CD4-positive, alpha-beta memory T cell (primary cell): Measurements from ENCODE around the gene SEMA3F. TPM values are rescaled to one million over a fixed set of nuclear protein-coding genes. Genes with fewer than 3 reads are reported as not detected.

Source experiments
- CTCF ChIA-PET: fragments of 350-600 bp; sonication (Branson Sonifier 250); formaldehyde crosslinking; loops from one replicate; lab custom pipeline; 2021; ENCODE audit warnings: inconsistent platforms; ENCODE audit not compliant: partially characterized antibody; lab: Charles Lee
- POLR2A ChIA-PET: fragments of 350-600 bp; sonication (Branson Sonifier 250); formaldehyde crosslinking; loops from one replicate; lab custom pipeline; 2021; ENCODE audit not compliant: partially characterized antibody; lab: Charles Lee
- DNase-seq, 5 donors: peaks; one replicate each; pipeline versions ENCODE4 v3.0.0 to v3.0.0-alpha.2; 2020 to 2022; ENCODE audit warnings: mixed read lengths in 1 of 5
- H3K27ac ChIP-seq: one replicate; pipeline ENCODE4 v1.7.0; 2013; ENCODE audit warnings: low read depth, low read length
- H3K27me3 ChIP-seq: 2 replicates; pipeline ENCODE4 v1.7.0; 2013; ENCODE audit warnings: mild to moderate bottlenecking, low read length, moderate library complexity; ENCODE audit not compliant: insufficient read depth
- H3K36me3 ChIP-seq: 2 replicates; pipeline ENCODE4 v1.7.0; 2013; ENCODE audit warnings: mild to moderate bottlenecking, low read length, moderate library complexity; ENCODE audit not compliant: insufficient read depth
- H3K4me1 ChIP-seq: 2 replicates; pipeline ENCODE4 v1.7.0; 2013; ENCODE audit warnings: mild to moderate bottlenecking, low read length, moderate library complexity; ENCODE audit not compliant: insufficient read depth
- H3K4me3 ChIP-seq, 2 donors: one replicate each; pipeline ENCODE4 v1.7.0; 2013; ENCODE audit warnings: low read length in 2 of 2, mild to moderate bottlenecking in 1 of 2
- H3K9me3 ChIP-seq, 2 donors: one replicate each; pipeline ENCODE4 v1.7.0; 2013; ENCODE audit warnings: low read length in 2 of 2, control low read depth in 1 of 2; ENCODE audit not compliant: control insufficient read depth in 1 of 2
- H3K27ac Mint-ChIP-seq, 7 donors: one replicate each; pipeline ENCODE4 v1.8.0; 2020 to 2021; ENCODE audit warnings: mixed read lengths in 7 of 7, mild to moderate bottlenecking in 6 of 7, inconsistent platforms in 3 of 7, moderate library complexity in 3 of 7
- H3K27me3 Mint-ChIP-seq, 2 donors: one replicate each; pipeline ENCODE4 v1.8.0; 2020 to 2021; ENCODE audit warnings: mixed read lengths in 2 of 2
- H3K36me3 Mint-ChIP-seq, 2 donors: one replicate each; pipeline ENCODE4 v1.8.0; 2020 to 2021; ENCODE audit warnings: mixed read lengths in 2 of 2, inconsistent platforms in 1 of 2, mild to moderate bottlenecking in 1 of 2
- H3K4me1 Mint-ChIP-seq, 4 donors: one replicate each; pipeline ENCODE4 v1.8.0; 2020 to 2021; ENCODE audit warnings: mixed read lengths in 4 of 4, mild to moderate bottlenecking in 1 of 4
- H3K4me3 Mint-ChIP-seq, 8 donors: one replicate each; pipeline ENCODE4 v1.8.0; 2020 to 2021; ENCODE audit warnings: mixed read lengths in 8 of 8, mild to moderate bottlenecking in 7 of 8, moderate library complexity in 6 of 8, inconsistent platforms in 3 of 8
- H3K9me3 Mint-ChIP-seq, 8 donors: one replicate each; pipeline ENCODE4 v1.8.0; 2020 to 2021; ENCODE audit warnings: mixed read lengths in 8 of 8, mild to moderate bottlenecking in 5 of 8, inconsistent platforms in 3 of 8, moderate library complexity in 1 of 8
- intact Hi-C: fragments of 100-400 bp; cut with micrococcal nuclease; formaldehyde crosslinking; loops from one replicate; pipeline ENCODE4 v1.15.1; 2023
- polyA plus RNA-seq, 2 donors: library from polyadenylated mRNA; unstranded; fragments of 300-500 nt; fragmentation: Illumina TruSeq; gene quantifications; one replicate each; pipeline ENCODE4 v1.2.3, GENCODE V29; 2021
- total RNA-seq, 2 experiments: library from RNA; stranded (reverse); gene quantifications; one replicate each; pipeline ENCODE4 v1.2.3, GENCODE V29; 2021

SEMA3F gene
- total and polyA plus RNA-seq, 4 experiments from 2014 or later, result not detected

DNA sequence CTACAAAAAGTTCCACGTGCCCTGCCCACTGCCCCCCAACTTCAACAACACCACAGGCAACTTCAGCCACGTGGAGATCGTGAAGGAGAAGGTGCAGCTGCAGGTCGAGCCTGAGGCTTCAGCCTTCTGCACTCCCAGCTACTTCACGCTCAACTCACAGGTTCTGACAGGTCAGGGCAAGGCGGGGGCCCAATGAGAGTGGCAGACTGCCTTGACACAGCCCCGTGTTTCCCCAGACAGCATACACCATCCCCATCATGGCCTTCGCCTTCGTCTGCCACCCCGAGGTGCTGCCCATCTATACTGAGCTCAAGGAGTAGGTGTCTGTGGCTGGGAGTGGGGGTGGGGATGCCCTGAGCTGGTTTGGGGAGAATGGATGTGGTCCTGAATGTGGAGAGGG lies 62.6 kb downstream of the SEMA3F start:
- intact Hi-C loops, result no loop called here
- POLR2A ChIA-PET, result no interaction called here
- H3K27ac ChIP-seq, result no peak overlapping the region
- no peaks in the 10 kb centered on the region for H3K27me3 ChIP-seq
- Mint-ChIP-seq H3K36me3 (no peaks in the 10 kb centered on the region), H3K9me3 (no peaks in the 10 kb centered on the region), H3K27me3 (peaks cover 0 to 3% of the 10 kb centered on the region in 2 donors), H3K27ac (peak overlapping the region in 1 of 7 donors; percentile 8), H3K4me1 (peaks cover 0 to 5% (median 0%) of the 10 kb centered on the region in 4 donors), H3K4me3 (no peak overlapping the region)
- no peak for DNase-seq
- H3K36me3 ChIP-seq, result no peaks in the 10 kb centered on the region
- no peaks in the 10 kb centered on the region for H3K4me1 ChIP-seq
- CTCF ChIA-PET, result interaction anchor here (1.1 to 2.7 kb wide), 4 partner anchors 8 to 44 kb away, joined by 3 to 11 read pairs (median 6); no protein-coding TSS in a partner anchor
- H3K4me3 ChIP-seq, result no peak overlapping the region
- H3K9me3 ChIP-seq, result no peaks in the 10 kb centered on the region

GRCh38 chr3:50218448-50218847 lies 63.3 kb downstream of the SEMA3F start:
- Mint-ChIP-seq H3K4me3 (no peak overlapping the region), H3K4me1 (peaks cover 0 to 5% (median 0%) of the 10 kb centered on the region in 4 donors), H3K27ac (no peak overlapping the region), H3K36me3 (no peaks in the 10 kb centered on the region), H3K9me3 (no peaks in the 10 kb centered on the region), H3K27me3 (peaks cover 0 to 3% of the 10 kb centered on the region in 2 donors)
- no peak for DNase-seq
- Histone ChIP-seq H3K36me3 (no peaks in the 10 kb centered on the region), H3K4me3 (no peak overlapping the region), H3K27ac (no peak overlapping the region), H3K27me3 (no peaks in the 10 kb centered on the region), H3K4me1 (no peaks in the 10 kb centered on the region), H3K9me3 (no peaks in the 10 kb centered on the region)
- intact Hi-C loops, result no loop called here
- POLR2A ChIA-PET, result no interaction called here
- CTCF ChIA-PET, result interaction anchor here (1.1 to 4.1 kb wide), 6 partner anchors 9 to 28 kb away, joined by 3 to 61 read pairs (median 4); partner anchors contain the start of gene GNAT1

- no peaks in the 10 kb centered on the region for H3K36me3 ChIP-seq
- no peaks in the 10 kb centered on the region for H3K27me3 ChIP-seq
- no peaks in the 10 kb centered on the region for H3K4me1 ChIP-seq
- Mint-ChIP-seq H3K36me3 (no peaks in the 10 kb centered on the region), H3K4me1 (peaks cover 0 to 5% (median 0%) of the 10 kb centered on the region in 4 donors), H3K9me3 (no peaks in the 10 kb centered on the region), H3K27me3 (peaks cover 0 to 5% of the 10 kb centered on the region in 2 donors), H3K27ac (no peak overlapping the region), H3K4me3 (no peak overlapping the region)
- H3K9me3 ChIP-seq, result no peaks in the 10 kb centered on the region
- no peak for DNase-seq
- intact Hi-C loops, result no loop called here
- CTCF ChIA-PET, result interaction anchor here (1.1 to 4.1 kb wide), 5 partner anchors 10 to 40 kb away, joined by 3 to 61 read pairs (median 4); partner anchors contain the start of gene GNAT1
- no peak overlapping the region for H3K4me3 ChIP-seq
- H3K27ac ChIP-seq, result no peak overlapping the region
- POLR2A ChIA-PET, result interaction anchor here (1.5 kb wide), 1 partner anchor 118 kb away, joined by 3 read pairs; no protein-coding TSS in a partner anchor
Observed at GRCh38 chr3:50219285-50219684, 64.2 kb downstream of the SEMA3F start.

DNA sequence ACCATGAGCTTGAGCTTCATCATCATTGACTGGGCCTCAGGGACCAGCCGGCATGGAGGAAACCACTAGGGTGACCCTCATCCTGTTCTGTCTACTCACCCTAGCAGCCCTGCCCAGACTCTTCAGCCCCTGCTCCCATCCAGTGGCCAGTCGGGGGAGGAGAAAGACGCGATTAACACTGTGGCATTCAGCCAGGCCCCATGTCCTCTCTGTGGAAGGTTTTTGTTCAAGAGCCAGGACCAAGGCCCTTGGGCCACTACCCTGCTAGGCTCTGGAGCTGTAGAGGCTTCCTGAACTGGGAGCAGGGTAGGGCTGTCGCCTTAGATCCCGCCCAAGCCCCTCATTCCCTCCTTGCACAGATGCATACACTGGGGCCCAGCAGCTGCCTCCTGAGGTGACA lies 65.0 kb downstream of the SEMA3F start:
- H3K4me3 Mint-ChIP-seq, result no peak overlapping the region
- no peaks in the 10 kb centered on the region for H3K4me1 ChIP-seq
- intact Hi-C loops, result no loop called here
- H3K4me1 Mint-ChIP-seq, result peaks cover 0 to 5% (median under 1%) of the 10 kb centered on the region in 4 donors
- H3K27ac ChIP-seq, result no peak overlapping the region
- no peak for DNase-seq
- H3K4me3 ChIP-seq, result no peak overlapping the region
- H3K9me3 ChIP-seq, result no peaks in the 10 kb centered on the region
- POLR2A ChIA-PET, result interaction anchor here (1.5 kb wide), 1 partner anchor 117 kb away, joined by 3 read pairs; no protein-coding TSS in a partner anchor
- H3K27ac Mint-ChIP-seq, result no peak overlapping the region
- CTCF ChIA-PET, result interaction anchor here (1.5 to 4.1 kb wide), 4 partner anchors 26 to 99 kb away, joined by 4 to 61 read pairs (median 7); partner anchors contain the start of gene GNAT1
- H3K27me3 Mint-ChIP-seq, result peaks cover 0 to 5% of the 10 kb centered on the region in 2 donors
- no peaks in the 10 kb centered on the region for H3K27me3 ChIP-seq
- no peaks in the 10 kb centered on the region for H3K36me3 ChIP-seq
- no peaks in the 10 kb centered on the region for H3K36me3 Mint-ChIP-seq
- no peaks in the 10 kb centered on the region for H3K9me3 Mint-ChIP-seq

DNA sequence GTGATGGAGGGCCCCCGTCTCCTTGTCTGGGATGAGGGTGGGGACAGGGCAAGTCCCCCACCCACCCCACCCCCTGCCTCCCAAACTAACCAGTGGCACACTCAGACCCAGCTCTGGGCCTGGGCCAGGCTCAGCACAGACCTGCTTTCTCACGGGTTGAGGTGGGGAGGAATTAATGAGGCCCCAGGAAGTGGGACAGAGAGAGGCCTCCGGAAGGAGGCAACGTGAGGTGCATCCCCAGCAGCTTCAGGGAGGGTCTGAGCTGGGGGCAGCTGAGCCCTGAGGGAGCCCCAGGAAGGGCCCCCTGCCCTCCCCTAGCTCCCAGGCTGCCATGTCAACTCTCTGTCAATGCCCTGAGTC lies 65.9 kb downstream of the SEMA3F start:
- Mint-ChIP-seq H3K4me3 (no peak overlapping the region), H3K27me3 (peaks cover 0 to 5% of the 10 kb centered on the region in 2 donors), H3K27ac (no peak overlapping the region), H3K36me3 (no peaks in the 10 kb centered on the region), H3K4me1 (peaks cover 2 to 8% (median 6%) of the 10 kb centered on the region in 4 donors), H3K9me3 (no peaks in the 10 kb centered on the region)
- no peaks in the 10 kb centered on the region for H3K27me3 ChIP-seq
- H3K9me3 ChIP-seq, result no peaks in the 10 kb centered on the region
- no peak overlapping the region for H3K4me3 ChIP-seq
- no peak overlapping the region for H3K27ac ChIP-seq
- H3K36me3 ChIP-seq, result no peaks in the 10 kb centered on the region
- ChIA-PET CTCF (interaction anchor here (1.4 to 4.1 kb wide), 5 partner anchors 17 to 100 kb away, joined by 4 to 61 read pairs (median 7); partner anchors contain the start of gene GNAT1), POLR2A (interaction anchor here (0.6 to 1.1 kb wide), 2 partner anchors 15 to 27 kb away, joined by 3 read pairs; partner anchors contain the start of gene GNAI2)
- no peak for DNase-seq
- intact Hi-C loops, result no loop called here
- H3K4me1 ChIP-seq, result peaks cover under 1% of the 10 kb centered on the region

DNA sequence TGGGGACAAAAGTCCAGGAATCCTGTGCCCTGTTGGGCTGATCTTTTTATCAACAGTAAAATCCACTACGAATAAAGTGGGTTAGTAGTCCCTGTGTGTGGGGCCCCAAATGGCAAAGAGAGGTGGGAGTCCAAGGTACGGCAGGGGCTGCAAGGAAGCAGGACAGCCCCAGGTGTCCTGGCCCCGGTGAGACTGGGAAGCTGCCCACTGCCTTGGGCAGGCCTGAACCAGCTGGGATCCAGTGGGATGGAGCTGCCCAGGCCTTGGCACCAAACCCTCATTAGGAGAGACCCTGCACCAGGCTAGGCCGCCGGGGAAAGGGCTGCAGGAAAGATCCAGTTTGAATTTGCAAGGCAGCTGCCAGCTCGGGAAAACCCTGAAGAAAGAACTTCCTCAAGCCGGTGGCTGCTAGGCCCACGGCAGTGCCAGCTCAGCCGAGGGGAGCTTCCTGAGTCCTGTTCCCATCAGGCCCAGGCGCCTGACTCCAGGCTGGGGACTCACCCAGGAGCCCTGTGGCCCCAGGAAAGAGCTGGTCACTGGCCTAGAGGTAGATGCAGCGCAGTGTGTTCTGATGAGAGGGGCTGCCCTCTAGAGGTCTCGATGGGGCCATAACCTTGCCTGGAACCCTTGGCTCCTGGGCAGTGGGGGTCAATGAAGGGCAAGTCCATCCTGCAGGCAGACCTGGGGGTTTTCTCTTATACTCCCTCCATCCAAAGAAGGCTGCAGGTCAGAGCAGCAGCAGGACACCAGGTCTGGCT lies 66.5 kb downstream of the SEMA3F start:
- DNase-seq, result no peak
- Mint-ChIP-seq H3K36me3 (no peaks in the 10 kb centered on the region), H3K27me3 (peaks cover 0 to 5% of the 10 kb centered on the region in 2 donors), H3K9me3 (no peaks in the 10 kb centered on the region), H3K27ac (no peak overlapping the region), H3K4me3 (no peak overlapping the region), H3K4me1 (peaks cover 4 to 13% (median 9%) of the 10 kb centered on the region in 4 donors)
- Histone ChIP-seq H3K9me3 (no peaks in the 10 kb centered on the region), H3K36me3 (no peaks in the 10 kb centered on the region), H3K4me1 (peaks cover 6% of the 10 kb centered on the region), H3K4me3 (no peak overlapping the region), H3K27me3 (no peaks in the 10 kb centered on the region), H3K27ac (no peak overlapping the region)
- intact Hi-C loops, result no loop called here
- ChIA-PET CTCF (interaction anchor here (0.9 to 4.1 kb wide), 6 partner anchors 17 to 101 kb away, joined by 3 to 61 read pairs (median 6); partner anchors contain the start of gene GNAT1), POLR2A (interaction anchor here (0.6 to 1.1 kb wide), 2 partner anchors 14 to 27 kb away, joined by 3 read pairs; partner anchors contain the start of gene GNAI2)

GRCh38 chr3:50222169-50222528 lies 67.0 kb downstream of the SEMA3F start:
- peaks cover 0 to 5% of the 10 kb centered on the region in 2 donors for H3K27me3 Mint-ChIP-seq
- H3K36me3 Mint-ChIP-seq, result peaks cover 0 to 3% of the 10 kb centered on the region in 2 donors
- H3K4me1 ChIP-seq, result peaks cover 10% of the 10 kb centered on the region
- intact Hi-C loops, result no loop called here
- no peak overlapping the region for H3K4me3 ChIP-seq
- no peaks in the 10 kb centered on the region for H3K9me3 Mint-ChIP-seq
- H3K27ac Mint-ChIP-seq, result no peak overlapping the region
- DNase-seq, result no peak
- no peaks in the 10 kb centered on the region for H3K36me3 ChIP-seq
- H3K27ac ChIP-seq, result no peak overlapping the region
- CTCF ChIA-PET, result interaction anchor here (0.9 to 4.1 kb wide), 2 partner anchors 21 to 28 kb away, joined by 3 to 61 read pairs; partner anchors contain the start of gene GNAT1
- H3K4me1 Mint-ChIP-seq, result peaks cover 7 to 19% (median 13%) of the 10 kb centered on the region in 4 donors
- POLR2A ChIA-PET, result no interaction called here
- no peaks in the 10 kb centered on the region for H3K9me3 ChIP-seq
- H3K27me3 ChIP-seq, result no peaks in the 10 kb centered on the region
- no peak overlapping the region for H3K4me3 Mint-ChIP-seq
